HG03469 (cell line): ENCODE data around the gene DYRK3.
"Not testable (repeated sequence)": the region's sequence is repeated elsewhere in the genome, so short reads cannot be mapped to it uniquely, and the experiment has no call there.

ENCODE experiments used
- ATAC-seq: cut with Tn5 transposase; IDR thresholded peaks from one replicate; pipeline ENCODE4 v1.9.1; 2021; ENCODE audit warnings: mild to moderate bottlenecking, moderate library complexity, moderate number of reproducible peaks; ENCODE audit not compliant: unreplicated experiment

Gene DYRK3

DNA sequence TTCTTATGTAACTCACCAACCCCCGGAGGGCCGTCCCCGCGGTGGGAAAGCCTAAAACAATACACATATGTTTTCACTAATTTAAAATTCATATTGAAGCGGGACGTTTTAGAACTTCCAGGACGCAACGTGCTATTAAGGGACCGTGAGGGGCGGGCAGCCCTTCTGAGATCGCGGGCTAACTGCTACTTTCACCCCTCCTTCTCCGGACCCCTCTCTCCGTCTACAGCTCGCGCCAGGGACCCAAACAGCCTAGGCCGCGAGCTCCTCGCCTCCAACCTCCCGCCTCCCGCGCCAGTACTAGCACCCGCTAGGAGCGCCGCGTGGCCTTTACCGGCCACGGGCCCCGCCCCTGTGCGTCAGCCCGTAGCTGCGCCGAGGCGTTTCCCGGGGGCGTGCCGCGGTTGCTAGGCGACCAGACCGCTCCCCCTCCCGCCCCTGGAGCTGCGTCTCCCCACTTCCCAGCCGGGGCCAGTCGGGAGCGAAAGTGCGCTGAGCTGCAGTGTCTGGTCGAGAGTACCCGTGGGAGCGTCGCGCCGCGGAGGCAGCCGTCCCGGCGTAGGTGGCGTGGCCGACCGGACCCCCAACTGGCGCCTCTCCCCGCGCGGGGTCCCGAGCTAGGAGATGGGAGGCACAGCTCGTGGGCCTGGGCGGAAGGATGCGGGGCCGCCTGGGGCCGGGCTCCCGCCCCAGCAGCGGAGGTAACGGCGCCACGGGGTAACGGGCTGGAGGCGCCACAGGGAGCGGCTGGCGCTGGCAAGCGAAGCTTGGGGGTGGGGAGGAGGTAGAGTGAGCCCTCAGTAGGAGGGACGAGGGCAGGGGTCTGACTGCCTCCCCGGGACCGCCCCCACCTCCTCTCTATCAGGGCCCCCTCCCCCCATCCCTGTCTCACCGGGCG, at the start of gene DYRK3:
Gene DYRK3, plus strand, starts transcription at position 457 of the 898 bp plus-strand sequence. Its CDS starts 168 bp downstream, at position 625.
- peak; percentile 72 for ATAC-seq

DNA sequence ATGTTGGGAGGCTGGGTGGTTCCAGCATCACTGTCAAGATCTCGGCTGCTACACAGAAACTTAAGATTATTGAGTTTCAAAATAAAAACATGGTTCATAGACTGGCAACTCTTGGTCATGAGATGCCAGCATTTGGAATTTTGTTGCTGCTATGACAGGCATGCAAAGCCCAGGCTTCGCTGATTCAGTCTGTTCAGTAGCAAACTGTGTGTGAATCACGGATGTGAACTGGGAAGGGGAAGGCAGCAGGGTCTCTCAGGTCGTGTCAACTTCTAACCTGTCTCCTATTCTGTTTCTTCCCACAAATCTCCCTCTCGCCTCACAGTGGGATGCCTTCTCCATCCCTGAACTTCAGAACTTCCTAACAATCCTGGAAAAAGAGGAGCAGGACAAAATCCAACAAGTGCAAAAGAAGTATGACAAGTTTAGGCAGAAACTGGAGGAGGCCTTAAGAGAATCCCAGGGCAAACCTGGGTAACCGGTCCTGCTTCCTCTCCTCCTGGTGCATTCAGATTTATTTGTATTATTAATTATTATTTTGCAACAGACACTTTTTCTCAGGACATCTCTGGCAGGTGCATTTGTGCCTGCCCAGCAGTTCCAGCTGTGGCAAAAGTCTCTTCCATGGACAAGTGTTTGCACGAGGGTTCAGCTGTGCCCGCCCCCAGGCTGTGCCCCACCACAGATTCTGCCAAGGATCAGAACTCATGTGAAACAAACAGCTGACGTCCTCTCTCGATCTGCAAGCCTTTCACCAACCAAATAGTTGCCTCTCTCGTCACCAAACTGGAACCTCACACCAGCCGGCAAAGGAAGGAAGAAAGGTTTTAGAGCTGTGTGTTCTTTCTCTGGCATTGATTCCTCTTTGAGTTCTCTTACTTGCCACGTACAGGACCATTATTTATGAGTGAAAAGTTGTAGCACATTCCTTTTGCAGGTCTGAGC, 48.6 kb upstream of the DYRK3 start:
- ATAC-seq, result no peak

DNA sequence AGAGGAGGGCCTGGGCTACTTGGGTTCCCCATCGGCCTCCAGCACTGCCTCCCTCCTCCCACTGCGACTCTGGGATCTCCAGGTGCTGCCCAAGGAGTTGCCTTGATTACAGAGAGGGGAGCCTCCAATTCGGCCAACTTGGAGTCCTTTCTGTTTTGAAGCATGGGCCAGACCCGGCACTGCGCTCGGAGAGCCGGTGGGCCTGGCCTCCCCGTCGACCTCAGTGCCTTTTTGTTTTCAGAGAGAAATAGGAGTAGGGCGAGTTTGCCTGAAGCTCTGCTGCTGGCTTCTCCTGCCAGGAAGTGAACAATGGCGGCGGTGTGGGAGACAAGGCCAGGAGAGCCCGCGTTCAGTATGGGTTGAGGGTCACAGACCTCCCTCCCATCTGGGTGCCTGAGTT, 47.4 kb upstream of the DYRK3 start:
- no peak for ATAC-seq

DNA sequence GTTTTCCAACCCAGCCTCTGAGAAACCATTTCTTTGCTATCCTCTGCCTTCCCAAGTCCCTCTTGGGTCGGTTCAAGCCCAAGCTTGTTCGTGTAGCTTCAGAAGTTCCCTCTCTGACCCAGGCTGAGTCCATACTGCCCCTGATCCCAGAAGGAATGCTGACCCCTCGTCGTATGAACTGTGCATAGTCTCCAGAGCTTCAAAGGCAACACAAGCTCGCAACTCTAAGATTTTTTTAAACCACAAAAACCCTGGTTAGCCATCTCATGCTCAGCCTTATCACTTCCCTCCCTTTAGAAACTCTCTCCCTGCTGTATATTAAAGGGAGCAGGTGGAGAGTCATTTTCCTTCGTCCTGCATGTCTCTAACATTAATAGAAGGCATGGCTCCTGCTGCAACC, 46.8 kb upstream of the DYRK3 start:
- ATAC-seq, result no peak

DNA sequence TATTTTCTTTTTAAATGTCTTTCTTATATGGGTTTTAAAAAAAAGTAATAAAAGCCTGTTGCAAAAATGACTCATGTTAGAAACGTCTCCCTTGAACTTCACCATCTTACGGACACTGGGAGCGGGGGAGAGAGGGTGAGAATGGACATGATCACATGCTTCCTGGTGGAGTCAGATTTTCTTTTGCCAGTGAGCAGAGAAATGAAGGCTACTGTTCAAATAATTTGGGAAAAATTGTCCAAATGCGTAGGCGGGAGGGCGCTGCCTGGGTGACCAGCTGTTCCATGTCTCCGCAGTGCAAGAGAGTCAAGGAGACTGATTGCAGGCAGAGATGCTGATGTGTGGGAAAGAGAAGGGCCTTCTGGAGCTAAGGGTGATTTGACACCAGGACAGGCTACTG, 46.1 kb upstream of the DYRK3 start:
- no peak for ATAC-seq

DNA sequence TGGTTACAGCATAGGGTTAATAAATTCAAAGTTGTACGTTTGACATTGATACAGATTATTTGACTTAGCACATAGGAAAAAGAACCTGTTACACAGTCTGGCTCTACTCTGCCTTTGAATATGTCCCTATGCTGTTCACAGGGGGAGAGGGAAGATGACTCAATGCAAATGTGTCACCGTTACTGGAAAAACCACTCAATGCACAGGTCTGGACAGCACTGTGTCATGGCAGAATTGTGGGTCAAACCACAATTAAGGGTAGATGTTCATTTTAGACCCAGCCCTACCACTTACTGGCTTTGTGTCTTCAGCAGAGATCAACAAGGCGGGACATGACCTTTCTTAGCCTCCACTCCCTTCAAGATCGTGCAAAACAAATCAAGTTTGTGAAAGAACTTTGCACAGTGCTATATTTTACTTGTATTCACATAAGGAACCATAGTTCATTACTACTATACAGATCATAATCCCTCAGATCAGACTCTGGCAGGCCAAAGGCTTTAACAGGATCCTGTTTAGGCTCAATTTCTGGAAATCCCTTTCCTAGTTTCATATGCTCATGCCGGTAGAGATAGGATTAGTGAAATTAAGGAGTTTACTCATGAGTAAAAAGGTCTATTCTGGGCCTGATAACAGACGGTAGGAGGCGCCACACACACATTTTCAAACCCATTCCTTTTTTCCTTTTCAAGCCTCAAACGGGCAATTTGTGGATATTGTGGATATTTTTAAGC, 45.1 kb upstream of the DYRK3 start:
- ATAC-seq, result no peak

DNA sequence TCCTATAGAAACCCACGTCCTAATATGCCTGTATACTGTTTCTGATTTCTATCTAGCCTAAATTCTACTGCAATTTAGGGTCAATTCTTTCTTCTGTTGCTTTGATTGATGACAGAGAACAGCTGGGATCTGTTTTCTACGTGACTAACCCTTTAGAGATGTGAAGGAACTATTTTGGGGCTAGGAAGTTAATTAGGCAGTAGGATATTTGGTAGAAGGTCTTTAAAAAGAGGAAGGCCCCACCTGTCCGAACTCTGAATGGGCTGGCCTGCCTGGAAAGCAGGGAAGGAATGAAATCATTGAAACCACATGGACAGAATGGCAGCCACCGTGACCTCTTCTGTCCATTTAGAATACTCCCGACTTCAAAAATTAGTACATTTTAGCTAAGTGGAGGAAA, 44.1 kb upstream of the DYRK3 start:
- ATAC-seq, result no peak

DNA sequence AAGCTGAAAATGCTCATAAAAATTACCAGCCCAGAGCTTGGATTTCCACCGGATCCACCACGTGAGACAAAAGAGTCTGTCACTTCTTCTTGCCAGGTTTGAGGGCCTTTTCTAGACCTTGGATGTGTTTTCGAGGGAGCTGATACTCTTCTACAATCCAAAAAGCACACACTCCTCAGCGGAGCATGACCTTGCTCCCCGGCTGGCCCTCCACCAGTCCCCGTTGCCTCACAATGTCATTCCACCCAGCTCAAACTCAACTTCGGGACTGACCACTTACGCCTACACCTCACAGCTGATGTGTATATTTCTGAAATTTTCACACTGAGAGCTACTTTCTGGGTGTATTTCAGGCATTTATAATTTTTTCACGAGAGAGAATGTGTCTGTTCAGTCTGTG, 43.6 kb upstream of the DYRK3 start:
- ATAC-seq, result no peak

DNA sequence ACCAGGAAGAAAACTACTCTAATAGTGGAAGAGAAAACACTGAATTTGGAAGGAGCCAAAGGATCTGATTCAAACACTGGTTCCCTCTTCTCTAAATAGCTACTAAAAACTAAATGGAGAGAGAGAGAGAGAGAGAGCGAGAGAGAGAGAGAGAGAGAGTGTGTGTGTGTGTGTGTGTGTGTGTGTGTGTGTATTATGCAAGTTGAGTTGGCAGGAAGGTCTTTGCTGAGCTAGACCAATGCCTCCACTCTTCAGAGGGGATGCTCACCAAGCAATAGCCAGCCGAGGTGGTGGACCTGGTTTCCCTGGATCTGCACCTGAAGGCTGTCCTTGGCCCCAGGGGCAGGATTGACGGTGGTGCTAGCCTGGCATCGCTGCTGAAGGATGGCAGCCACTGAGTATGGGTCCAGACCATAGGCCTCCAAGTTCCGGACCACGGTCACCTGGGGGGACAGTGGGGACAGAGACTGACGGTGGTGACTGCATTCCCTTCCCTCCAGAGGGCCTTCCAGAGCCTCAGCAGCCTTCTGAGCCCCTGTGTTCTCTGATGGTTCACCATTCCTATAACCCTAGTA, 41.9 kb upstream of the DYRK3 start:
- no peak for ATAC-seq

DNA sequence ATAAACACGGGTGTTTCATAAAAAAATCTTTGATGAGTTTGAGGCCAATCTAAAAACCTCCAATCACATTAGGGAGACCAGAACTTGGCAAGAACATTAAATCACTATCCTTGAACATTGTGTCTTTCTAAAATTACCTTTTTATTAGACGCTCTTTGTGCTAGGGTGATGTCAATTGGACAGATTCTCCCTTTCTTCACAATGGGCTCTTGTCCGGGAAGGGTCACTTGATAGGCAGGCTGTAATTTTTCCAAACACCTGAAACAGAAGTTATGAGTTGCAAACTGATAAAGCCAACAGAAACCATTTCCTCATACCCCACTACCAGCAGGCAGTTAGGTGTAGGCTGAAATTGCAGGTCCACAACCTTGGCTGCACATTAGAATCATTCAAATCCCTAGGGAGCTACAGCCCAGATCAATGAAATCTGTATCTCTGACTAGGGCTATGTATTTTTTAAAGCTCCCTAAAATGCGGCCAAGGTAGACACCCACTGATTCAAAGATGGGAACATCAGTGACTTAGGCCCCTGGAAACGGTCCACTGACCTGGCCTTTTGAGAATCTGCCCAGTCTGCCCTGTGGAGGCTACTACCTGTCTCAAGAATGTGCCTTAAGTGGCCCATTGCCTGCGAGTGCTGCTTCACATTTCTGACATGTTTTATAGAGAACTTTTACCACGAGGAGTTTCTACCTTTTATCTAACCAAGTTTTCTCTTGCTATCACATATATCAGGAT, 39.6 kb upstream of the DYRK3 start:
- ATAC-seq, result no peak

DNA sequence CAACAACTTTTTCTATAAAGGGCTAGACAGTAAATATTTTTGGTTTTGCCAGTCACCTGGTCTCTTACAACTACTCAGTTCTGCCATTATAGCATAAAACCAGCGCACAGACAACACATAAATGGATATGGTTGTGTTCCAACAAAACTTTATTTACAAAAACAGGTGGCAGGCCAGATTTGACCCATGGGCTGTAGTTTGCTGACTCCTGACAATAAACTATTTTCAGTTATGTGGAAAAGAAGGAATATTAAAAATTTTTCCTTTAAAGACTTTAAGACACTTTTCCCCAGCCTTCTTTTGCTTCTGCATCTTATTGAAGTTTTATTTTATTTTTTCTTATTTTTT, 39.0 kb upstream of the DYRK3 start:
- ATAC-seq, result no peak

DNA sequence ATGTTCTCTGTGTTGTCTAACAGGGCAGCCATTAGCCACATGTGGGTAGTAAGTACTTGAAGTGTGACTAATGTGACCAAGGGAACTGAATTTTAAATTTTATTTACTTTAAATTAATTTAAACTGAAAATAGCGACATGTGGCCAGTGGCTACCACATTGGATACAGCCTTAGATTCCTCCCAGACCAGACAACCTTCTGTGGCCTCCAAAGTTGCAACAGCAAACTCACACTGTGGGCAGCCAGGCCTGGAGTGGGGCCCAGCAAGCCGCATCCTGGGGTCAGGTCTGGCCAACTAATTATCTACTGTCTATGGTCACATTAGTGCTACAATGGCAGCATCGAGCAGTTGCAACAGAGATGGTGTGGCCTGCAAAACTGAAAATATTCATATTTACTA, 34.8 kb upstream of the DYRK3 start:
- ATAC-seq, result no peak

DNA sequence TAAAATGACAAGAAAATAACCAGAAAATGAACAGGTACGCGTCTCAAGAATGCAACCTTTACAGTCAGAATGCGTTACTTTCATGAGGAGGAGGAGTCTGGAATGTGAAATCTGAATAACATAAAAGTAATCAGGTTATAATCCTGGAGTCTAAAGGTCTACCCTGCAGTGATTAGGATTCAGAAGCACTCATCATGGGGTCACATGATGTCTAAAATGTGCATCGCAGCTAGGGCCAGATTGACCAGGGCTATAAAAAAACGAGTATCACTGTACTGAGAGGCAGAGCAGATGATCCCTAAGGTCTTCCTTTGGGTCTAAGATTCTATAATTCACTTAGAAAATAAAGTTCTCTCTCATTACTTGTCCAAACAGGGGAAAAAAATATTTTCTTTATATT, 30.5 kb upstream of the DYRK3 start:
- no peak for ATAC-seq

DNA sequence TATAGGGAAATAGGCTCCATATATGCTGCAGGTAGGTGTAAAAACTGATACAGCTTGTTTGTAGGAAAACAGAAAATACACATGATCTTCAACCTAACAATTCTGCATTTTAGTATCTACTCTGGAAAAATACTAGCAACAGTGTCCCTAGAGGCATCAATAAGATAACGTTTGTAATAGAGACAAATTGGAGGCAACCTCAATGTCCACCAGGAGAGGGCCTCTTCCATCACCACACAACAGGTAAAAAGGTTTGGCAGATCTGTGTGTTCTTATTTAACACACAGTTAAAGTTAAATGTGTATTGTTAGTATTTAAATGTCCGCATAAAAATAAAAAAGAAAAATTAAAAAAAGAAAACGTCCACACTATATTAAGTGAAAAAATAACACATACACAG, 28.5 kb upstream of the DYRK3 start:
- no peak for ATAC-seq

DNA sequence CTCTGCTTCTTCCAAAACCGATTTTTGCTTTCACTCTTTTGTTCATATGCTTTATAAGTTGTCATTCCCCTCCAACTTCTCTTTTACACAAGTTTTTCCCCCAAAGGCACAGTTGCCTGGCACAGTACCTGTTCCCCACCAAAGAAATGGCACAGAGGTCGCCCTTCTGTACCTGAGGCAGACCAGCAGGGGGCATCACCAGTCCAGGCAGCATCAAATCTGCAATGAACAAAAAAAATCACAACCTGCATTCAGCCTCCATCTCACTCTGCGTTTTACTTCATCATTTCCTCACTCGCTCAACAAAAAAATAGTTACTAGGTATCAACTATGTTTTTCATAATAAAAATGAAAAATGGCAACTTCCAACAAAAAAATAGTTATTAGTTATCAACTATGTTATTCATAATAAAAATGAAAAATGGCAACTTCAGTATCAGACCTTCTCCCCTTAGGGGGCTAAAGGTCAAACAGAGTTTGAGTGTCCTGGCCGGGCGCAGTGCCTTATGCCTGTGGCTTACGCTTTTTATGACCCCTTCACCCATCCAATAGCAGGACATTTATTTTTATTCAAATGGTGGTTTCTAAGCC, 27.1 kb upstream of the DYRK3 start:
- ATAC-seq, result no peak

DNA sequence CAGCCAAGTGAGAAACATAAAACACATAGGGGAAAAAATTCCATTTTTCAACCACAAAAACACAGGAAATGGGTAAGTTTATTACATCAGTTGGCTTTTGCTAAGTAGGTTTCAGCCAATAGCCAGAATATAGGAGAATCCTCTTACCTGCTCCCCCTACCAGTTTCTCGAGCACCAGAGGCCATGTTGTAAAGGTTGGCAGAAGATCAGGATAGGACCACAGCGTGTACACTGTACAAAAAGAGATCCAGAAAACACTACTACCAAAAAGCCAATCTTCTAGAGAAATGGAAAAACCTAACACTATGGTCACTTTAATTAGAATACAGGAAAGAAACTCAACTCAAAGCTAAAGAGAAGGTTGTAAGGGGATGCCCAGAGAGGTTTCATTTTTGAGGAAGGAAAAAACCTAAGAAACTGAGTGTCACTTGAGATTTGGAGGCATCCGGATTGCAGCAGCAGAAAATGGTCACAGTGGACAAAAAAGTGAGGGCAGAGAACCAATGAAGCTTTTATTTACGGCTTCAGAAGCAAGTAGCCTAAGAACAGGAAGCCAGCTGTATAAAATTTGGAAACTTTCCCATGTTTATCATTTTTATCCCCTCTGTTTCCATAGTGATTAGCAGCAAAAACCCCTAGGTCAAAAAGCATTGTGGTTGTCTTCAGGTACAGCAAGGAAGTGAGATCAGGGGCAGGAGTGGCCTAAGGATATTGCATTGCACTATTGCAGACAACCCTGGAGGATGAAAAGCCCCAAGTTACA, 25.9 kb upstream of the DYRK3 start:
- no peak for ATAC-seq

DNA sequence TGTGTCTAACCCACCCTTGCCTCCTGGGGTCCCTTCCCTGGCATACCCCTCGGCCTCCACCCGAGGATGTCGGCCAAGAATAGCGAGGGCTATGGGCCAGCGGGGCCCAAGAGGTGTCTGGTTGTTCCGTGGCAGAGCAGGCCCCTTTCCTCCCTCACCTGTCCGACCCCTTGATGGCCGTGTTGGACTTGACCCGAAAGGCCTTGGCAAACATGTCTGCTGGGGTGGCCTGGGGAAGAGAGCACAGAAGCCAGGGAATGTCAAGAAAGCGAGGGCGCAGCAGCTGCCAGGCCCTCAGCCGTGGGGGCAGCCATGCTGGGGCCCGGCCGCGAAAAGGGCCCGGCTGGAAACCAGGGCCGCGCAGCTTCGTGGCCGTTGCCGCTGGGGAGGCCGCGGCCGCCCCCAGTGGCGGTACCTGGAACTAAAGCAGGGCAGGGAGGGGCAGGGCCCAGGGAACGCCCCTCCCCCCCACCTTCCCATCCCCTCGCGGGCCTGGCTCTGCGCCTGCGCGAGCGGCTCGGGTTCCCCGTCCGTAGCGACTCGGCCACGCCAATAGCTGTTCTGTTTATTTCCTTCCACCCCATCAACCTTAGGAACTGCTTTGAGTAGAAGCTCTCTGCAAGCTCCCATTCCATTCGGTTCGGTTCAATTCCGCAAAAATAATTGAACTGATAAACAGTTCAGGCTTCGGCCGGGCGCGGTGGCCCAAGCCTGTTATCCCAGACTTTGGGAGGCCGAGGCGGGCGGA, 23.0 kb upstream of the DYRK3 start, which contains the start of gene EIF2D:
Gene EIF2D, minus strand, starts transcription at position 337 of the 748 bp plus-strand sequence. Its CDS starts 123 bp downstream, at position 214.
- ATAC-seq, result peak; percentile 73

DNA sequence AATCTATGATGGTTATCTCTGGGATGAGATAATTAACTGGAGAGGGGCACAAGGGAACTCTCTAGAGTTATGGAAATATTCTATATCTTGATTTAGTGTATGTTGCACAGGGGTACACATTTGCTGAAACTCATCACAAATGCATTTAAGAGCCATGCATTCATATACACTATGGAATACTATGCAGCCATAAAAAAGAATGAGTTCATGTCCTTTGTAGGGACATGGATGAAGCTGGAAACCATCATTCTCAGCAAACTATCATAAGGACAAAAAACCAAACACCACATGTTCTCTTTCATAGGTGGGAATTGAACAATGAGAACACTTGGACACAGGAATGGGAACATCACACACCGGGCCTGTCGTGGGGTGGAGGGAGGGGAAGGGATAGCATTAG, 8.9 kb upstream of the DYRK3 start:
- not testable (repeated sequence) for ATAC-seq
